CD4-positive, alpha-beta T cell treated with Interferon alpha-2 for 1 hour (primary cell): ENCODE results near the gene ITPKA.
A peak's percentile ranks its signal among the peaks of the same experiment; 100 is the strongest.

Source experiments
- DNase-seq, 2 donors: peaks; one replicate each; pipeline ENCODE4 v3.0.0-alpha.2; 2020 to 2022

Gene ITPKA

GRCh38 chr15:41511899-41512369 is 18.3 kb downstream of the ITPKA start:
- peak in 1 of 2 donors; percentile 36 for DNase-seq

- no peak for DNase-seq
These were observed 18.9 kb downstream of the ITPKA start for GRCh38 chr15:41512512-41512939.

GRCh38 chr15:41512940-41513505 is 19.3 kb downstream of the ITPKA start:
- DNase-seq = peak; percentile 33 to 34

GRCh38 chr15:41513506-41514227 is 20.0 kb downstream of the ITPKA start, which contains the start of gene LTK:
LTK (minus strand) TSS chr15:41513827; CDS start chr15:41513709, 118 bp downstream.
- peak in 1 of 2 donors; percentile 34 for DNase-seq

- no peak for DNase-seq
These were observed 24.3 kb downstream of the ITPKA start for GRCh38 chr15:41517895-41518449.

- DNase-seq = no peak
These were observed 27.0 kb downstream of the ITPKA start for GRCh38 chr15:41520636-41521035.

- DNase-seq = no peak
These were observed 27.9 kb downstream of the ITPKA start for GRCh38 chr15:41521614-41522013.

GRCh38 chr15:41523097-41523496 is 29.4 kb downstream of the ITPKA start:
- no peak for DNase-seq

- DNase-seq = no peak
These were observed 36.8 kb downstream of the ITPKA start for GRCh38 chr15:41530363-41530956.

GRCh38 chr15:41535544-41535943 is 41.9 kb downstream of the ITPKA start:
- no peak for DNase-seq

- DNase-seq = no peak
These were observed 43.2 kb downstream of the ITPKA start for GRCh38 chr15:41536866-41537265.

GRCh38 chr15:41543521-41543870 is 49.8 kb downstream of the ITPKA start:
- no peak for DNase-seq

GRCh38 chr15:41544650-41545015 is 51.0 kb downstream of the ITPKA start:
- DNase-seq = peak; percentile 18 to 20

GRCh38 chr15:41545218-41545617 is 51.5 kb downstream of the ITPKA start:
- DNase-seq = no peak

GRCh38 chr15:41546851-41547786 is 53.4 kb downstream of the ITPKA start:
- no peak for DNase-seq

GRCh38 chr15:41550066-41550775 is 56.5 kb downstream of the ITPKA start:
- no peak for DNase-seq
